Islet of Langerhans (tissue), 1 donor: Measurements from ENCODE around the gene EFCAB11.

ENCODE experiments used
- FAIRE-seq: peaks from one replicate; lab custom pipeline; 2011; peaks lifted over from hg19 to GRCh38; lab: Jason Lieb, UNC

Gene EFCAB11

GRCh38 chr14:89954070-89955021 is at the start of gene EFCAB11:
TSS of gene EFCAB11 (minus strand) at chr14:89954730. CDS start at chr14:89954660, 70 bp downstream.
- FAIRE-seq = peak; percentile 92

DNA sequence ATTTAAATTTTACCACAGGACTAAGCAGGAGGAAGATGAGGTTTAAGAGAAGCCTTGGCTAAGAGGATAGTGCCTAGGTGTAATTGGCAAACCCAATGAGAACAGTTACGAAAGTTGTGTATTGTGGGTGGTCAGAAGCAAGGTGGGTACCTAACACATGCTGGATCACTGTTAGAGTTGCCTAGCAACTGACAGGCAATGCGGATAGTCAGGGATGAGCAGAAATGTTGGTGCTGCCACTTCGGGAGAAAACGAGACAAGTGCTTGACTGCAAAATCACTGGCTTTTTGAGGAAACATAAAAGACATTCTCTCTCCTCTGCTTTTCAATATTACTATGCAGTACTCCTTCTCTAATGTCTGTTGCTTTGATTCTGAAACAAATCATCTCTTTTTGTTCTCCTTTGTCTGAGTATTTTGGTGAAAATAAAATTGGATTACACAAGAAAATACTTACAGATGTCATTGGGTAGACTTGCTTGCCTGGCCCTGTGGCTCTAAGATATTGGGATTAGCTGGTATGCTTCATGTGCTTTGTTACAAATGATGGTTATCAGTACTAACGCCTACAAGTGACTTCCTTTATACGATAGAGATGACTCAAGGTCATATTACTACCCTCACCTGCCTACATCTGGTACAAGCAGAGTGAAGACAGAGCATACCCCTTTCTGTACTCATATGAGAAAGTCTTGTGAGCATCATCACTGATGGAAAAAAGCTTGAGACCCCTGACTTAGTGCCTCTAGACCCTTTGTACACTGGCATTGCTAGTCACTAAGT is 49.2 kb upstream of the EFCAB11 start:
- no peak for FAIRE-seq

GRCh38 chr14:90000935-90001334 is 46.4 kb upstream of the EFCAB11 start:
- no peak for FAIRE-seq

- FAIRE-seq = no peak
Observed at GRCh38 chr14:89996963-89997362, 42.4 kb upstream of the EFCAB11 start.

DNA sequence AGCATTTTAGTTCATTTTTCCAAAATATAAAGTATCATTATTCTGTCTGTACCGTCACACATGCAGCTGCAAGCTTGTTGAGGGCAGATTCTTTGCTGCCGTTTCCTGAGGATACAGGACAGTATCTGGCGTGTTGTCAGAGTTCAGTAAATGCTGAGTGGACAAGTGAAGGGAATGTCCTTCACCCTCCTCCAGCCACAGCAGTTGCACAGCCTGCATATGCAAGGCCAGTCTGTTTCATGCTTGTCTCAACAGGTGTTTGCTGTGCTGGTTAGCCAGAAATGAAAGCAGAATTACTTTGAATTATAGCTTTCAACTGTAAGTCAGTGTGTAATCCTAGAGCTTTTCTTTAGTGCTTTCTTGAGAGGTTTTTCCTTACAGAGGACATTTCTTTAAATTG is 37.7 kb upstream of the EFCAB11 start:
- FAIRE-seq = no peak

DNA sequence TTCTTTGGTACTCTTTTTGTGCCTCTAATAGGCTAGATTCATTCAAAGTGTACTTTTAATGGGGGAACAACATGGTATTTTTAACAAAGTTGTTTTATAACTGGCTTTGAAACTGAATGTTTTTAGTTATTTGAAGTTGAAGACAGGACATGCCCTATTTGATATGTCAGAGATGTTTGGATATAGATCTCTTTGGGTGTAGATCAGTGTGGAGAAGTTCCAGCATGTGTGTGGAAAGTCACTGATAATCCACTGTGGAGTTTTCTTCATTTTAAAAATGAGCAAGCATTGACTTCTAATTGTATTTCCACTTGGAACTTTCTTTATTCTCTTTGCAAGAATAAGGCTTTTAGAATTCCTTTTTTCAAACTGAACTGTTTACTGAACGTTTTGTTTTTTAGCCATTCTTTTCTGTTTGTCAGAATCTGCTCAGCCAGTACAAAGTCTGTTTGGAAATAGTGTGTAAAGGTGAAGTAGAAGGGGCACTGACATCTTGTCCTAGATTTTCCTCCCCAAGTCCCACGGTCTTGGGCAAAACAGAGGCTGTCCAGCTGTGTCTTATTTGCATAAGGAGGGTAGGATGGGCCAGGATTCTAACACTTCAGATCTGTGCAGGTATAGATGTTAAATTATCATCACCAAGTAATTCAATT is 36.2 kb upstream of the EFCAB11 start:
- no peak for FAIRE-seq

- no peak for FAIRE-seq
Observed at GRCh38 chr14:89990218-89990617, 35.7 kb upstream of the EFCAB11 start.

DNA sequence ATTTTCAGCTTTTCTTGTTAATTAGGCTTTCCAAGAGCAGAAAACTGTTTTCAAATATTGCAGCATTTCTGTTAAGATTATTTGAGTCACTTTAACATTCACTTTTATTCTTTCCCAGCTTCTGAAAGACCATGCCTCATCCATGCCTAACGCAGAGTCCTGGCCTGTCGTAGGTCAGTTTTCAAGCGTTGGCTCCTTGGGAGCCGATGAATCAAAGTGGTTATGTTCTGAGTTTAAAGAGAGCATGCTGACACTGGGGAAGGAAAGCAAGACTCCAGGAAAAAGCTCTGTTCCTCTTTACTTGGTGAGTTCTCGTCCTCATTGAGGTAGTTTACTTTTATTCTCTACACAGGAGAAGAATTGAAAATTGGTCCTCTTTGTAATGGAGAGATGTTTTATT is 34.3 kb upstream of the EFCAB11 start:
- no peak for FAIRE-seq

- no peak for FAIRE-seq
Observed at GRCh38 chr14:89987161-89987475, 32.6 kb upstream of the EFCAB11 start.

DNA sequence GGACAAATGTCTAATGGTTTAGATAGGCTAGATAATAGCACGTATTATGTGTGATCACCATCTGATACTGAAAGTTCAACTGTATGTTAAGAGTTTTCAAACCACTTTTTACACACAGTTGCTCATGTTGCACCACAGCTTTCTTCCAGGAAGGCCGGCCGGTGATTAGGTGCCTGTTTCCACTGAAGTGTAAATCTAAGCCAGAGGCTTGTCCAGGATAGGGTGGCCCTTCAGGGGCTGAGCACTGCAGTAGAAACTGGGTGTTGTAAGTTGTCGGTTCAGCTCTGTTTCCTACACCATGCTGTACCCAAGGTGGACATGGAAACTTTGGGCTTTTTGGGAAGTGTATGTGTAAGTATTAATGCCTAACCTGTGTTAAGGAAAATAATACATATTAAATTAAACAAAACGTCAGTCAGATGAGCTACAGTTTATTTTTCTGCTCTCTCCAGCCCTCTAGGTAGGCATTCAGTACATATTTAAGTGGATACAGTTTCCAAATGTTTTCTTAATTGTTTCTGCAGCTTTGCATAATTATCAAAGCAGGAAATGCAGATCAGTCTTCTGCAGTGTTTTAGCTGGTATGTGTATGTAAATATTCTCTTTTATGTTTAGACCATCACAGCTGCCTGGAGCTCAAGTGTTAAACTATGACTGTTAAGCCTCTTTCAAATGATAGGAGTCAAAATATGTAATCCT is 32.1 kb upstream of the EFCAB11 start:
- FAIRE-seq = no peak

GRCh38 chr14:89983375-89983774 is 28.8 kb upstream of the EFCAB11 start:
- FAIRE-seq = no peak

DNA sequence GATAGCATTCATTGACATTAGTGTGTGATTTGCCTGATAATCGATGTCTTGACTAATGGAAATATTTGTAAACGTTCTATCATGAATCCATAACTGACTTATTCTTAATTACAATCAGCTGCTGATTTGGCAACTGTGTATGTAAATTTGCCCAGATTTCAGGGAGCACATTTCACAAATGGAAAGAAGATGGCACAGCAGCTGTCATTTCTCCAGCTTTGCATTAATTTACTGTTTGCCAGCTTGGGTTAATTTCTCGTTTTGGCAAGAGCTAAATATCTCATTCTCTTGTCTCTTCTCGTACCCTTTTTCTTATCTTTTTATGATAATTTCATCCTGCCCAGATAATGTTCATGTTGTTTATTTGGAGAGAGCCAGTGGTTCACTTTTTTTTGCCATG is 24.1 kb upstream of the EFCAB11 start:
- FAIRE-seq = no peak

DNA sequence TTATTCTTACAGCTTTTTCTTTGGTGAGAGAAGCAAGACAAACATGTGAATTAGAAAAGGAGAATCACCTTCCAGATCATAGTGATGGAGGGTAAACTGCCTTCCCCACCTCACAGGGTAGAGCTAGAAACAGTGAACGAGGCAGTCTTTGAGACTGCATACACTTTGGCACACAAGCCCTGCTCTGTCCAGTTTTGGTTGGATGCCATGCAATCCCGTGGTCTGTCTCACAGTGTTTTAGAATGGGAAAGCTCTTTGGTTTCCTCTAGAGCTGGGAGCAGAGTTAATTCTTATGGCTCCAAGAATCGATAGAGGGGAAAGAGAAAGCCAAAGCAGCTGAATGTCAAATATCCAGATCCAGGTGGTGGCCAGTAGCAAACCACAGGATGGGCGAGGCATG is 23.1 kb upstream of the EFCAB11 start:
- no peak for FAIRE-seq

- FAIRE-seq = peak; percentile 71
Observed at GRCh38 chr14:89973234-89973823, 18.8 kb upstream of the EFCAB11 start.

DNA sequence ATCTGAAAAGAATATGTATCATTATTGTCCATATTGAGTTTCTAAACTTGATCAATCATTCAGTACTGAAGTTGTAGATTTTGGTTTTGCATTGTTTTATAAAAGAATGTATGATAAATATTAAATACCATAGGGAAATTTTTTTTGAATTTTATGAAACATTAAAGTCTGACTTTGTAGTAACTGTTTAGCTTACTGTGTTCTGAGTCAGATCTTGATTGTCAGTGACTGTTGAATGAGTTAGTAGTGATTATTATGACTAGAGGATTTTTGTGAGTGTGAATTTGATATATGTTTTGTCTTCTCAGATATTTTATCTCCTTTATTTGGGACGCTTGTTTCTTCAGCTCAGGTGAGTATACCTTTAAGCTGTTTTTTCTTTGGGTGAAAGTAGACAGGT is 11.3 kb upstream of the EFCAB11 start:
- FAIRE-seq = no peak

GRCh38 chr14:89963288-89963978 is 8.9 kb upstream of the EFCAB11 start:
- no peak for FAIRE-seq

- no peak for FAIRE-seq
Observed at GRCh38 chr14:89960914-89961313, 6.4 kb upstream of the EFCAB11 start.

DNA sequence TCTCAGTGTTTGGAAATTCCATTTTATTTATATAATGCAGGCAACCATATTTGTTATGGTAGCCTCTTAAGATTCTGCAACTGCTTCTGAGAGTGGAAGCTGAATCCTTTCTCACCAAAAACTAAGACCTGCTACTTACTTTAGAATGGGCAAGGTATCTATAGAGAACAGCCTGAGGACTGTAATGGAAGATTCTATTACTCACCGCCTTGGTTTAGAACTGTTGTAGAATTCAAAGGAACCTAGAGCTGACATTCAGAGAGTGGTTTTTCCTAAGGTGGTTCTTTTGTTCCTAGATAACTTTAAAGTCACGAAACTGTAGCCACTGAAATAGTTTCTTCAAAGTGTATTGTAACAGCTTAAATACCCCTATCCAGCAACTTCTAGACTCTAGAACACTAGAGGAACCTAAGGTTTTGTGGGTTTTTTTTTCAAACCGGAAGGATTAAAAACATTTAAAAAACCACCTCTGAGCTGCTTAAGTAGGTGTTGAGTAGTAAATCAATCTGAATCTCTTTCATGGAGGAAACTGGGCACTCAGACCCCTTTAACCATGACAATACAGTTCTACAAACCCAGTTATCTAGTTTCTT is 5.4 kb upstream of the EFCAB11 start:
- FAIRE-seq = no peak

DNA sequence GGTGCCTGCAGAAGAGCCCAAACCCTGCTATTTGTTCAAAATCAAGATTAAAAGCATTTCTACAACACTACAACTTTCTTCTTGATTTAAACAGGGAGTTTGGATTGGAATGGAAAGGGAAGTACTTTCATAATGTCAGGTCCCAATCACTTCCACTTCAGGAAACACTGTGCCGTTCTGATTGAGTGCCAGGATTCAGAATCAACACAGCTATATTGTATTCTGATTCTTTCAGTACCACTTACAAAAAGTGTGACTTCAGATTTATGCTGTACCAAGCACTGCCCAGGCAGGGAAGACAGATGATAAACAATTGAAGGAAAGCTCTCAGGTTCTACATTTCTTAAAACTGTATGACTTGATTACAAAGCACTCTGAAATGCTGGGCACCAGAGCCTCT is 4.4 kb upstream of the EFCAB11 start:
- FAIRE-seq = no peak

DNA sequence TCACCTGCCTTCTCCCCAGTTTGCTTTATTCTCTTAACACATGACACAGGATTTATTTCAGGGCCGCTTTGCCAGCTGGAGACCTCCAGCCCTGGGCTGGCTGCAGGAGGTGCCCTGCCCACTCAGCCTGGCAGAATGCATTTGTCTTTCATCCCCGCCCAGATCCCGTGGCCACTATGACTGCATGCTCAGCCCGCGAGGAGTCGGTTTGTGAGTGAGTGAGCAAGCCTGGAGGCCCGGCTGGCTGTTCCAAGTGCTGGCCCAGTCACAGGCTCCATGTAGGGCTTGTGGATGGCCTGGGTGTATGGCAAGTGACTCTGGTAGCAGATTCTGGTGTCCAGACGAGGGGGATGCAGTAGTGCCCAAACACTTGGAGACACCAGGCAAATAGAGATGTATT is 3.3 kb upstream of the EFCAB11 start:
- FAIRE-seq = no peak

GRCh38 chr14:89957376-89957775 is 2.8 kb upstream of the EFCAB11 start:
- FAIRE-seq = no peak
